Breast epithelium (tissue), 3 donors: ENCODE data around the gene FAF2.

ENCODE experiments used
- POLR2A ChIP-seq: fragments of 450-650 bp; IDR thresholded peaks from one replicate; pipeline ENCODE4 v1.6.1; 2016; ENCODE audit warnings: antibody characterized with exemption, mild to moderate bottlenecking, moderate library complexity
- POLR2AphosphoS5 ChIP-seq, 3 donors: sonication (generic); formaldehyde crosslinking; IDR thresholded peaks; one replicate each; pipeline ENCODE4 v1.6.1; 2017; ENCODE audit warnings: antibody characterized with exemption in 3 of 3
- TF ChIP-seq, protein P1 (sequence below), 3 donors: fragments of 450-650 bp; IDR thresholded peaks; one replicate each; pipeline ENCODE4 v1.5.1; 2016 to 2017; ENCODE audit warnings: antibody characterized with exemption in 3 of 3, mild to moderate bottlenecking in 3 of 3, moderate library complexity in 3 of 3

DNA sequence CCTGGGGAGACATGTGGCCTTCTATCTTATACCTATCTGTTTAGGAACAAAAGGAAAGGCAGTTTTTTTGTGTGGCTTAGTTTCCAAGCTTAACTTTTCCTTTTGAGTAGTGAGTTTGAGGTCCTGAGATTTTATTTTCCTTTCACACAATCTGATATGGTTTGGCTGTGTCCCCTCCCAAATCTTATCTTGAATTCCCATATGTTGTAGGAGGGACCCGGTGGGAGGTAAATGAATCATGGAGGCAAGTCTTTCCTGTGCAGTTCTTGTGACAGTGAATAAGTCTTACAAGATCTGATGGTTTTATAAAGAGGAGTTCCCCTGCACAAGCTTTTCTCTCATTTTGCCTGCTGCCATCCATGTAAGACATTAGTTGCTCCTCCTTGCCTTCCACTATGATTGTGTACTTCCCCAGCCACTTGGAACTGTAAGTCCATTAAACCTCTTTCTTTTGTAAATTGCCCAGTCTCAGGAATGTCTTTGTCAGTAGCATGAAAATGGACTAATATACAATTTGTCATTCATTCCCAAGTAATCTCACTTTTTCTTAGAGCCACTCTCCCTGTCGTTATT is 27.1 kb upstream of the FAF2 start:
- TF ChIP-seq, protein P1, sequence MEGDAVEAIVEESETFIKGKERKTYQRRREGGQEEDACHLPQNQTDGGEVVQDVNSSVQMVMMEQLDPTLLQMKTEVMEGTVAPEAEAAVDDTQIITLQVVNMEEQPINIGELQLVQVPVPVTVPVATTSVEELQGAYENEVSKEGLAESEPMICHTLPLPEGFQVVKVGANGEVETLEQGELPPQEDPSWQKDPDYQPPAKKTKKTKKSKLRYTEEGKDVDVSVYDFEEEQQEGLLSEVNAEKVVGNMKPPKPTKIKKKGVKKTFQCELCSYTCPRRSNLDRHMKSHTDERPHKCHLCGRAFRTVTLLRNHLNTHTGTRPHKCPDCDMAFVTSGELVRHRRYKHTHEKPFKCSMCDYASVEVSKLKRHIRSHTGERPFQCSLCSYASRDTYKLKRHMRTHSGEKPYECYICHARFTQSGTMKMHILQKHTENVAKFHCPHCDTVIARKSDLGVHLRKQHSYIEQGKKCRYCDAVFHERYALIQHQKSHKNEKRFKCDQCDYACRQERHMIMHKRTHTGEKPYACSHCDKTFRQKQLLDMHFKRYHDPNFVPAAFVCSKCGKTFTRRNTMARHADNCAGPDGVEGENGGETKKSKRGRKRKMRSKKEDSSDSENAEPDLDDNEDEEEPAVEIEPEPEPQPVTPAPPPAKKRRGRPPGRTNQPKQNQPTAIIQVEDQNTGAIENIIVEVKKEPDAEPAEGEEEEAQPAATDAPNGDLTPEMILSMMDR (IDR thresholded peaks at IDR 0.05) = no peak
- no peak for TF ChIP-seq POLR2A
- TF ChIP-seq POLR2AphosphoS5 (IDR thresholded peaks at IDR 0.05) = no peak
